ENCODE results near the gene TAF5L.

TAF5L gene

DNA sequence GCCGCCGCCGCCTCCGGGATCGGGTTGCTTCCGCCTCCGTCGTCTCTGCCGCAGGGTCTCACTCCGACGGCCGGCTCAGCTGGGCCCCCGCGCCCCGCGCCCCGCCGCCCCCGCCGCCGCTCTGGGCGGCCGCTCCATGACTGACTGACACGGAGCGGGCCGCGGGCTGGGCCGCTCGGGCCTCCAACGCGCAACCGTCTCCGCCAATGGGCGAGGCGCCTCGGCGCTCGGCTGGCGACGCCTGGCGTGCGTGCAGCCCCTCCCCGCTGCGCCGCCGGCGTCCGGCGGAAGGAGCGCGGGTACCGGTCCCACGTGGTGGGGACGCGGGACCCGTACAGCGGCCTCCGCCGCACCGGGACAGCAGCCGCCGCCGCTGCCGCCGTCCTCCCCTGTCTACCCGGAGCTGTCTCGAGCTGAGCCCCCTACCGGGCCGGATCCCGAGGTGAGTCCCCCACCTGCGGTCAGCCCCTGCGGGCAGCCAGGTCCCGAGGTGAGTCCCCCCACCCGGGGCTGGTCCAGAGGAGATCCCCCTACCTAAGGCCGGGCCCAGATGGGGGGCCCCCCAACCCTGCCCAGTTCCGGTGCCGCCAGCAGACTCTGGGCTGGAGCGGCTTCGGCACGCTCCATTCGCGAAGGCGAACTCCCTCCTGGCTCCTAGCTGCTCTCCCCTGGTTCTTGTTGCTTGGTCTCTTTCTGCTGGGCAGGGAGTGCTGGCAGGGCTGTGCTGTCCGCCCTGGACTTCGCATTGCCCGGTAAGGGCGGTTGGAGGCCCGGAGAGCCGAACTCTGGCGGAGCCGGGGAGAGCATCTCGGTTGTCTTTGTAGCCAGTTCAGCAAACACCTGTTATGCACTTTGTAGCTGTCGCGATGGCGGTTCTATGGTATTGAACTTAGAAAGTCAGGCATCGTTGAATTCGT, at the start of gene TAF5L, which contains the start of gene URB2:
Gene TAF5L (minus strand): TSS at position 208 of the 917 bp plus-strand sequence. CDS start 11,640 bp downstream, outside the sequence.
Gene URB2 (plus strand): TSS at position 333 of the 917 bp plus-strand sequence. CDS start 1,387 bp downstream, outside the sequence.
- DNase-seq, result peak; percentile 68 to 96 (median 91)
- intact Hi-C loops (cut with DNase I), result loop anchor here (1.0 kb wide), 1 partner anchor 67 kb away; no protein-coding TSS in a partner anchor

DNA sequence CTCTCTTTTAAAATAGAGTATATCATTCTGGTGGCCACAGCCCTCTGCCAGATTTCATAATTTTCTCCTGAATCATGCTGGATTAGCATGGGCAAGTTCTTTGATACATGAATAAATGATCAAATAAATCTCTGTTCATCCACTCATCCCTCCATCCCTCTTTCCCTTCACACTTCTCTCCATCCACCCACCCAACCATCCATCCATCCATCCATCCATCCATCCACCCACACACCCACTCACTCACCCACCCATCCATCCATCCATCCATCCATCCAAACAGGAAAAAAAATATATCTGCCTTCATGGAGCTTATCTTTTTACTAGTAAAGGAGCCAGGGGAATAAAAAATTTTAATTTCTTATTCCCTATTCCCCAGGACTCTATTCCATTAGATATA, 49.5 kb upstream of the TAF5L start:
- intact Hi-C loops (cut with DNase I), result no loop called here
- no peak for DNase-seq

DNA sequence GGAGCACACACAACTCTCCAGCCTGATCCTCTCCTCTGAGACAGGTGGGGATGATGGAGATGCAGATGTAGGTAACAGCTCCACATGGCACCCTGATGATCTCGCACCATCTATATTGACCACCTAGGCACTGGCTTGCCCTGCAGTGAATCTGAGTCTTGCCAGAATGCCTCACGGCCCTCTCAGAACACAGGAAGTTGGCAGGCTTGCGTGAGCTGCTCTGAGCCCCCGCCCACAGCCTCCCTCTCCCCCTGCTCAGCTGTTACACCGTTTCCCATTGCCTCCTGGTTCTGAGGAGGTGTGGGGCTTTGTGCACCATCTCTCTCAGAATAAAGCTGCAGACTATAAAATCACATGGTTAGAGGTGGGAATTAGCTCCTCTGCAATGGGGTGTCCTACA, 48.1 kb upstream of the TAF5L start:
- DNase-seq, result no peak
- intact Hi-C loops (cut with DNase I), result no loop called here

DNA sequence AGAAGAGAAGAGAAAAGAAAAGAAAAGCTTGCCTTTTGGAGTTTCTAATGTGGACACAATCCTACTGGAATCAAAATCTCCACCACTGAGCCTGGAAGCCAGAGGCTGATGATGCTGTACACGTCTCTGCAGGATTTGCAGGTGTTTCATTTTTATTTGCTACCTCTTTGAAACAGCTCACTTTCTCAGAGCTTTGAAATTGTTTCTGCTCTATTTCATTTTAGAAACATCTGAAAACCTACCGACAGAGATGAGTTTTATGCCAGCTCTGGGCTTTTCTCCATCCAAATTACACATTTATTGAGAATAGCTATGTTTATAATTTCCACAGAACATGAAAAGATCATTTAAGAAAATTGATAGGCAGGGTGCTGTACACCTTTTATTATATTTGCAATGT, 46.3 kb upstream of the TAF5L start:
- intact Hi-C loops (cut with DNase I), result no loop called here
- no peak for DNase-seq

DNA sequence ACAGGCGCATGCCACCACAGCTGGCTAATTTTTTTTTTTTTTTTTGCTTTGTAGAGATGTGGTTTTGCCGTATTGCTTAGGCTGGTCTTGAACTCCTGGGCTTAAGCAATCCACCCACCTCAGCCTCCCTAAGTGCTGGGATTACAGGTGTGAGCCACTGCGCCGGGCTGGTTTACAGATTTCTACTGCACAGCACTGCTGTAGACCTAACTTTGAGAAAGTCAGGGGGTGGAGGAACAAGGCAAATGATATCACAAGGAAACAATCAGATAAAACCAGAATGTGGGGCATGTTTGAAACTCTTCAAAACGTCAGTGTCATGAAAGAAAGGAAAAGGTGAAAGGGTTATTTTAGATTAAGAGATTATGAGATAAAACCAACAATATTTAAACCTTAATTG, 45.4 kb upstream of the TAF5L start:
- DNase-seq, result no peak
- intact Hi-C loops (cut with DNase I), result no loop called here

DNA sequence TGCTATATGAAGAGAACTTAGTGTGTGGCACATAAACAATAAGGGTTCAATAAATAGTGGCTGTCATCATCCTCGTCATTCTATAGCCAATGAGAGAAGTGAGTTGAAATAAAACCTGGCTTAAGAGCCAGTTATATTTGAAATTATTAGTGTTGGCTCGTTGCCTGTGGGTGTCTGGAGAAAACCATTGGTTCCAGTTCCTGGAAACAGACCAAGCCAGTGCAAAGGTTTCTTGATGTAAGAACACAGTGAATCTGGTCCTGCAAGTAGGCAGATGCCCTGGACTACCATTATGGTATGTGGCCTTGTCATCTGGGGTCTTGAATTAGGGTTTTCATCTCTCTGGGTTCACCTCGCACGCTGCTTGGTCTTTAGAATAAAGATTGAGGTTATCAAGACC, 43.4 kb upstream of the TAF5L start:
- intact Hi-C loops (cut with DNase I), result loop anchor here (10.0 kb wide), 1 partner anchor 645 kb away; no protein-coding TSS in a partner anchor
- no peak for DNase-seq

DNA sequence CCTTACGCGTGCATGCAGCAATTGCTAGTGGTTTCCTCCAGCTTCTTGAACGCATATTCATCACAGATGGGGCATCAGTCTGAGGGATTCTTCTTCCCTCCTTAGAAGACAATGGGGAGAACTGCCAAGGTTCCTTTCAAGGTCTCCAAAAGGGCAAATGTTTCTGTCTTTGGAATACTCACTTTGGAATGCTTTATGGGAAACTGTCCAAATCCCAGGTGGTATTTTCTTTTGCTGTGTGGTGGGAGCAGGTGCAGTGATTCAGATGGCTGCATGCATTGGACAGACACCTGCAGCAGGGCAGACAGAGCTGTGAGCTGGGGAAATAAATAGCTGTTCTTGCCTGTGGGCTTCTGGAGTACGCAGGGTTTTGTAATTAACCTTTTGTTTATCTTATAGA, 40.7 kb upstream of the TAF5L start:
- DNase-seq, result no peak
- intact Hi-C loops (cut with DNase I), result loop anchor here (10.0 kb wide), 1 partner anchor 648 kb away; no protein-coding TSS in a partner anchor

DNA sequence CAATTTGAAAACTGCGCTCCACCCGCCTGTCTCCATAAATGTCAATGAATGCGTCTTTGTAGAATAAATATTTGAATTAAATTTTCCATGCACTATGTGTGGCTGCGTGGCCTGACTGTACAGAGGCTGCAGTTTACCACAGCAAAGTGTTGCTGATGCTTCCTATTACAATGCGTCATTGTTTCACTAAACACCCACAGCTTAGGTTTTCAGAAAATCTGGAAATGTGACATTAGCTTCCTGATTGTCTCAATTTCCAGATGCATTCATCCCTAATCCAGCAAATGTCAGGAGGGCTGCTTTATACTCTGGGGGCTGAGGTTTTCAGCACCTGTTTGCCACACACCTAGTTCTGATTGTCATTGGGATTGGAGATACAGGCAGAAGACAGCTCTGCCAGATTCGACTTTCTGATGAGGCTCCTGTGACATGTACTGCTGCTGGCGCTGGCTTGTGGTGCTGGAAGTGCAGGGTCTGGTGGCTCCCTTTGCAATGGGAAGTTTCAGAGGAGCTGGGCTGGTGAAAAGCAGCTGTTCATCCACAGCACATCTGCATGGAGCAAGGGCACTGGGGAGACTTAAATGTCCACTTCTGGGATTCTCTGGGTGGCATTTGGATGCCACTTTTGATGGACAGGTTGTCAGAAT, 40.1 kb upstream of the TAF5L start:
- peak in 16 of 42 donors; percentile 19 to 59 (median 27) for DNase-seq
- intact Hi-C loops (cut with DNase I), result loop anchor here (10.0 kb wide), 1 partner anchor 649 kb away; no protein-coding TSS in a partner anchor

DNA sequence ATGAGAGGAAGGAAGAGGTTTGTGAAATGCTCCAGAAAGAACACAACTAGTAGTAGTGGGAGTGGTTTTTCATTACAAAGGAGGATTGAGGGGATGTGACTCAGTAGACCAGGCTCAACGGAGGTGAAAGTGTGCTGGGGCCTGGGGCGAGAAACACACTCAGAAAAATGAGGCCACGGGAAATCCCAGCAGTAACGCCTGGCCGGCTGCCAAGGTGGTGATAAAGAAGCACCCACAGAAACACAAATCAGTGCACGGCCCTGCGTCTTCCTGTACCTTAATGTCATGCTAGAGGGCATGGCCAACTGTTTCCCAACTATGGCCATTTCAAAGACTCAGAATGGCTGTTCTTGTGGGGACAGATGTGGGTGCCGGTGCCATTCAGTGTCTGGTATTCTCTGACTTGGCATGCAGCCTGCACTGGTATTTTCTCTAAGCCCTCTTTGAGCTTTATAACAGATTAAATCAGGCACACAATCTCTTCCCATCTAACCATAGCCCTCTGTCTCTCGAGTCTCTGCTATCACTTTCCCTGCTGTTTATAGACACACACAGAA, 38.3 kb upstream of the TAF5L start:
- peak in 36 of 42 donors; percentile 13 to 82 (median 54) for DNase-seq
- intact Hi-C loops (cut with DNase I), result loop anchor here (10.0 kb wide), 1 partner anchor 651 kb away; no protein-coding TSS in a partner anchor

DNA sequence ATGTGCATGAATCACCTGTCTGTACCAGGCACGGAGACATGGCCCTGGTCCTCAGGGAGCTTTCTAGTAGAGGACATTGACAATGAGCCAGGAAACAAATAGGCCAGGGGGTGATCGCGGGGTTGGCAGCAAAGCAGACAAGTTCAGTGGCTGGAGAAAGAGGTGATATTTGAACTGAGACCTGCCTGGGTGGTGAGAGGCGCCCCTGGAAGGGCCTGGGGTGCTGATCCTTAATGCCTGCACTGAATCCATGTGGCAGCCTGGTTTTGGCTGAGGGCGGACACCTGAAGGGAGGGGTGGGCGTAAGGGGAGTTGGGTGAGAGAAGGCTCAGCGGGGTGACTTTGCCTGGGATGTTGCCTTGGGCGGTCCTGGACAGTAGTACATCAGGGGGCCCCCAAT, 36.0 kb upstream of the TAF5L start:
- intact Hi-C loops (cut with DNase I), result loop anchor here (10.0 kb wide), 1 partner anchor 653 kb away; no protein-coding TSS in a partner anchor
- DNase-seq, result no peak

DNA sequence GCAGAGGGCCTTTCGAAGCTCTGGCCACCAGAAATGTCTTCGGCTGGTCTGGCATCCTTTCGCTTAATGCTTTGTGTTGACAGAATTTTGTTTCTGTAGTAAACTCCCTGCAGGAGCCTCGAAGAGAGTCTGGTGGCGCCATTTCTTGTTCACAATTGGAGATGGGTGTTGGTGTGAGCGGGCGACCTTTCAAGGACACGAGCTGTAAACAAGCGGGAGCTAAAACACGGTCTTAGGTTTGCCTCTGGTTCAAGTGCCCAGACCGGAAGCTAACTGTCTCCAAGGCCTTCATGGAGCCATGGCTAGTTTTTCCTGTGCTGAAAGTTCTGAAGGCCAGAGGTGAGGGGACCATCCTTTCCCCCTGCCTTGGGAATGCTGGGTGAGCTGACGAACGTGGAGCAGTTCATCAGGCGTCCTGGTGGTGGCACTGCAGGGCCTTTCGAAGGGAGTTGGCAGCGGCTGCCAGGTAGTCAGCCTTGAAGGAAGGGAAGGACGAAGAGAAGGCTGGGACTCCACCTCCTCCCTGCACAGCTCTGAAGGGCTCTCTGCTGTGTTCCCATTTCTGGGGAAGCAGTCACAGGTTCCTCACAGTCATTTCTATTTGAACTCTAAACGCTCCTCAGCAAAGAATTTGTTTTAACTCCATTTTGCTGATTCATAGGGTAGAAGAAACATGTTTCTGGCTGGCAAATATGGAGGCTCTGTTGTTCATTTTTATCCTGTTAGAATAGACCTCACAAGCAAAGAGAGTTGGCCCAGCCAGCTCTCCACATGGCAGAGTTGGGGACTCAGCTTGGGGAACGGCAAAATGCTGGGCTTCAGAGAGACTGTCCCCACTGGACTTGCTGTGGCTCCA, 35.3 kb upstream of the TAF5L start:
- peak; percentile 74 to 96 (median 89) for DNase-seq
- intact Hi-C loops (cut with DNase I), result loop anchor here (10.0 kb wide), 1 partner anchor 654 kb away; no protein-coding TSS in a partner anchor

DNA sequence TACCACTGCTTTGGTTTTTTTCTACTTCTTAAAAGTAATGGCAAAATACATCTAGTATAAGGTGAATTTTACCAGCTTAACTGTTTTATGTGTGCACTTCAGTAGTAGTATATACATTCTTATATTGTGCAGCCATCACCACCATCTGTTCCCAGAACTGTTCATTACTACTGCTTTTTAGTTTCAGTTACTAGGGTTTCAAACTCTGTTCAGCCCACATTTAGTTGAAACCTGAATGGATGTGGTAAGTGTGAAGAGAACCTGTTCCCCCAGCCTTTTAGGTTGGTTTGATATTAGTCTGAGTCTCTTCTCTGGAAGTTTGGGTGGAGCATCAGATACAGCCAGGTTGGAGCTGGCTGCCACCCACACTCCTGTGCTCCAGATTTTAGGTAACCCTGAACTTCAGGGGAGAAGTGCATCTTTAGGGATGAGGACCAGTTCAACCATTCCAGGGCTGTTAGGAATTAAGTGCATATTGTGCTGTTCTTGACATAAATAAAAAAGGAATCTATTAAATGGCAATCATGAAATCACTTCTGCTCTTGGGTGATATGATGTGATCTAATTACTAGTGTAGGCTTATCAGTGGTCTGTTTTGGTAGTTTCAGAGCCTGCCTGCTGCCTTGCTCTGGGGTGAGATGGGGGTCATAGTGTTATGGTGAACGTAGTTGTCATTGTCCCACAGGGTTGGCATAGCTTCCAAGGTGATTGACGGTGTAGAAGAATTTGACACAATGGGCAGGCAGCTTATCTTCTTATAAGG, 32.3 kb upstream of the TAF5L start:
- intact Hi-C loops (cut with DNase I), result no loop called here
- DNase-seq, result no peak

DNA sequence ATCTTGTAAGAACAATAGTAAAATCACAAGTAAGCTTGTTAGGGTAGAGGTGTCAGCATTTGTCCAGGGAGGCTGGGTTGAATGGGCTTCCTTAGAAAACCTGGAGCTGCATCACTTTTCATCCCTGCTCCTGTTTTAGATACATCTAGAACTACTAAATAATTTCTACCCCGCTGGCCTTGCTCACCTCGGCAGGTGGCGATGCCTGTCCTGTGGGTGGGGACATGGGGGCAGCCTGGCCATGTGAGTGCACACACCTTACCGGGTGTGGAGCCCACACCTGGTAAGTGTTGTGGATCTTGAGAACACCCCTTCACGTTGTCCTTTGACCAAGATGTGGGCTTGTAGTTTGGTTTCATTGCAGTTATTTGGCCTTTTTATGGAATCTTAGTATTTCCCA, 29.9 kb upstream of the TAF5L start:
- intact Hi-C loops (cut with DNase I), result no loop called here

DNA sequence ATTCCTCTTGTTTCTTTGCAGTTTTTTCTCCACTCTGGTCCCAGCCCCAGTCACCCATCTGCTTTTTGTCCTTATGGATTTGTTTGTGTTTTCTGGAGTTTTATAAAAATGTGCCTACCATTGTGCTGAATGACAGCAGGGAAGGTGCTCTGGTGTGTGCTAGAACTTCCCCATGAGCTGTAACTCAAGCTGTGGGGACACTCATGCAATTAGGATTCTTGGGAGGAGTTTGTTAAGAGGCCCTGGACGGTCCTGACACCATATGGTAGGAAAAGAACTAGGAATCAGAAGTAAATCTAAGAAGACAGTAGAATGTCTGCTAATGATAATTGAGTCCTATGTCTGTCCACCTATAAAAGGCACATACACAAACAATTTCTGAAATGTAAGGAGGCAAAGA, 27.5 kb upstream of the TAF5L start:
- no peak for DNase-seq
- intact Hi-C loops (cut with DNase I), result no loop called here

More for the DNA sequence above, 29.9 kb upstream of the TAF5L start:
- DNase-seq, result no peak

DNA sequence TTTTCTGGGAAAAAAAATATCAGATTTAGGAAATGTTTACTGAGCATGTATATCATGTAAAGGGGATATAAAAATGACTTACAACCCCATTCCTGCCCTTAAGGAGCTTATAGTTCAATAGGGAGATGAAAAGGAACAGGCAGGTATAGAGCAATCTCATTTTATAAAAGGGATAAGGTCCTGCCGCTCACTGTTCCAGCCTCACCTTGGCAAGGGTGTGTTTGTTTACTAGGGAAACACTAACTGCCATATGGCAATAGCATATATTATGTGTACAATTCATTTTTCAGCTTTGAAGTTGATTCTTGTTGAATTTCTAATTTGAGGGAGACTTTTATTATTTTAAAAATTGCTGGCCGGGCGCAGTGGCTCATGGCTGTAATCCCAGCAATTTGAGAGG, 25.6 kb upstream of the TAF5L start:
- DNase-seq, result no peak
- intact Hi-C loops (cut with DNase I), result no loop called here

DNA sequence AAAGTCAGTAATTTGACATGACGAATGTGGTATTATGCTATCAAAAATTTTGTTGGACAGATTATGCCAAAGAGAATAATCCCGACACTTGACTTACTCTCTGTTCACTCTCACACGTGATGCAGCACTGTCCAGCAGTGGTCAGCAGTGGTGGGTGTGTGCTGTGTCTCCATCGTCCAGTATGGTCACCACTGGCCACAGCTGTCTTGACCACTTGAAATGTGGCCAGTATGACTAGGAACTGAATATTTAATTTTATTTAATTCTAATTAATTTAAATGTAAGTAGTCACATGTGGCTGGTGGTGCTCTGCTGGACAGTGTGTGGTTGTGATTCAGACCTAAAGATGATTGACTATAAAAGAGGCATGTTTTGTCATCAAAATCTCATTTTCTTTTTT, 24.1 kb upstream of the TAF5L start:
- intact Hi-C loops (cut with DNase I), result no loop called here

DNA sequence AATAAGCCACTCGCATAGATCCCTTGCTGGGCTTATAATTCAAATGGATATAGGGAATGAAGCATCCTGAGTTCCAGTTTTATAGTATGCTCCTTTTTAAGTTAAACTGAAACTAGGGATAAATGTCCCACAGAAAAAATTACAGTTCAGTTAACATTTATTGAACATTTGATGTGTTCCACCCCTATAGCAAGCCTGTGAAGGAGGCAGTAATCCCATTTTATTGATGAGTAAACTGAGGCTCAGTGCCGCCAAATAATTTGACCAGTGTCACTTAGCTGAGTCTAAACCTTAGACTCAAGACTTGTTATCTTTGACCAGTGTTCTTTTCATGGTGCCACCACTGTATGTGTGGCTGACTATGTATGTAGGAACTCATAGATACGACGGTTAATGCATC, 22.5 kb upstream of the TAF5L start:
- no peak for DNase-seq
- intact Hi-C loops (cut with DNase I), result no loop called here

More for the DNA sequence above, 24.1 kb upstream of the TAF5L start:
- peak in 1 of 42 donors; percentile 8 for DNase-seq
